HepG2 (cell line): ENCODE data around the gene SYT17. TPM values are rescaled to one million over a fixed set of nuclear protein-coding genes. Genes with fewer than 3 reads are reported as not detected.

Source experiments
- ATAC-seq: fragments of 200-7000 bp; cut with Tn5 transposase; 3 replicates; pipeline ENCODE4 v1.9.1; 2020; ENCODE audit warnings: mild to moderate bottlenecking, moderate library complexity
- BruUV-seq: library from RNA; stranded (reverse); fragments of 400-500 nt; replicated peaks from 2 replicates; lab custom pipeline; 2021; lab: Mats Ljungman, UMichigan
- CTCF ChIA-PET: fragments of 300-600 bp; formaldehyde crosslinking; extraction: SDS; loops from one replicate; lab custom pipeline; 2021; ENCODE audit warnings: low total read pairs, inconsistent platforms, low intra/inter-chr PET ratio; lab: Yijun Ruan, JAX
- POLR2A ChIA-PET: fragments of 350-600 bp; sonication (Branson Sonifier 250); formaldehyde crosslinking; loops from one replicate; lab custom pipeline; 2020; ENCODE audit warnings: antibody characterized with exemption, inconsistent platforms; lab: Yijun Ruan, JAX
- DNase-seq: peaks from one replicate; pipeline ENCODE4 v3.0.0-alpha.2; 2015; ENCODE audit warnings: low spot score
- FAIRE-seq: peaks from 3 replicates; lab custom pipeline; 2011; peaks lifted over from hg19 to GRCh38; lab: Jason Lieb, UNC
- H2AFZ ChIP-seq: one replicate; pipeline ENCODE4 v1.6.1; 2011; ENCODE audit warnings: low read length, inconsistent platforms
- H3K27ac ChIP-seq: fragments of 300-600 bp; 3 replicates; pipeline ENCODE4 v1.8.0; 2011; ENCODE audit warnings: mixed run types, mild to moderate bottlenecking, mixed read lengths, low read length, inconsistent platforms; ENCODE audit not compliant: insufficient read depth; ENCODE audit errors: extremely low read length
- H3K27me3 ChIP-seq, 2 experiments: fragments of 200-600 bp in 1 of 2; 2 replicates in 1 of 2; 3 replicates in 1 of 2; pipeline versions ENCODE4 v1.6.0 to v1.8.0; 2011; ENCODE audit warnings: low read length in 2 of 2, mild to moderate bottlenecking in 2 of 2, moderate library complexity in 2 of 2, inconsistent platforms in 1 of 2; ENCODE audit not compliant: insufficient read depth in 2 of 2, control insufficient read depth in 1 of 2
- H3K36me3 ChIP-seq, 2 experiments: fragments of 200-600 bp in 1 of 2; replicated peaks in 1 of 2; 2 replicates in 1 of 2; 3 replicates in 1 of 2; pipeline versions ENCODE4 v1.5.1 to v1.8.0; 2011; ENCODE audit warnings: low read length in 2 of 2, inconsistent platforms in 1 of 2; ENCODE audit not compliant: insufficient read depth in 2 of 2, control insufficient read depth in 1 of 2
- H3K4me1 ChIP-seq: 2 replicates; pipeline ENCODE4 v1.5.1; 2012; ENCODE audit warnings: low read length, inconsistent platforms; ENCODE audit not compliant: insufficient read depth
- H3K4me2 ChIP-seq: 2 replicates; pipeline ENCODE4 v1.6.0; 2011; ENCODE audit warnings: low read depth, low read length, inconsistent platforms
- H3K4me3 ChIP-seq, 3 experiments: fragments of 200-600 bp in 1 of 3; sonication (generic), shearing (Covaris generic) in 1 of 3; replicated peaks in 1 of 3; 2 replicates each; pipeline ENCODE4 v1.5.1; 2011 to 2016; ENCODE audit warnings: low read length in 3 of 3, inconsistent platforms in 2 of 3, low read depth in 2 of 3, mild to moderate bottlenecking in 2 of 3, control low read depth in 1 of 3, mixed read lengths in 1 of 3; ENCODE audit not compliant: insufficient read depth in 1 of 3
- H3K79me2 ChIP-seq: one replicate; pipeline ENCODE4 v1.6.1; 2011; ENCODE audit warnings: low read length, inconsistent platforms; ENCODE audit not compliant: insufficient read depth
- H3K9ac ChIP-seq: 2 replicates; pipeline ENCODE4 v1.6.0; 2011; ENCODE audit warnings: mild to moderate bottlenecking, low read depth, low read length, inconsistent platforms; ENCODE audit not compliant: insufficient read depth
- H3K9me3 ChIP-seq: 2 replicates; pipeline ENCODE4 v1.5.1; 2012; ENCODE audit warnings: mild to moderate bottlenecking, low read length
- H4K20me1 ChIP-seq: 2 replicates; pipeline ENCODE4 v1.6.0; 2011; ENCODE audit warnings: inconsistent platforms, mild to moderate bottlenecking, low read length, moderate library complexity; ENCODE audit not compliant: insufficient read depth
- CENPX ChIP-seq: sonication (generic); formaldehyde crosslinking; IDR thresholded peaks from 2 replicates; pipeline ENCODE4 v1.9.0; 2021; ENCODE audit warnings: mild to moderate bottlenecking, missing genetic modification reagents, moderate library complexity
- HDAC1 ChIP-seq: sonication (generic); formaldehyde crosslinking; IDR thresholded peaks from 2 replicates; pipeline ENCODE4 v1.5.1; 2020; ENCODE audit warnings: mild to moderate bottlenecking, missing genetic modification reagents
- HES4 ChIP-seq: sonication (generic); formaldehyde crosslinking; IDR thresholded peaks from 2 replicates; pipeline ENCODE4 v1.9.0; 2021; ENCODE audit warnings: mild to moderate bottlenecking, missing genetic modification reagents, borderline replicate concordance
- KDM2A ChIP-seq: sonication (generic); formaldehyde crosslinking; IDR thresholded peaks from 2 replicates; pipeline ENCODE4 v1.4.0; 2020; ENCODE audit warnings: low read depth, missing genetic modification reagents, borderline replicate concordance
- MAF1 ChIP-seq: sonication (generic); formaldehyde crosslinking; IDR thresholded peaks from 2 replicates; pipeline ENCODE4 v1.5.0; 2020; ENCODE audit warnings: missing genetic modification reagents, borderline replicate concordance
- NCOA1 ChIP-seq: sonication (generic); formaldehyde crosslinking; IDR thresholded peaks from 2 replicates; pipeline ENCODE4 v1.9.0; 2021; ENCODE audit warnings: missing genetic modification reagents
- PAX8 ChIP-seq: sonication (generic); formaldehyde crosslinking; IDR thresholded peaks from 2 replicates; pipeline ENCODE4 v1.8.0; 2022; ENCODE audit warnings: mild to moderate bottlenecking, missing genetic modification reagents, borderline replicate concordance
- PLRG1 ChIP-seq: fragments of 450-650 bp; conservative IDR thresholded peaks from 2 replicates; pipeline ENCODE4 v1.6.1; 2016
- RCOR2 ChIP-seq: IDR thresholded peaks from 2 replicates; pipeline ENCODE4 v1.6.1; 2016; ENCODE audit warnings: missing biosample characterization, missing genetic modification reagents
- RFX1 ChIP-seq: fragments of 450-650 bp; IDR thresholded peaks from 2 replicates; pipeline ENCODE4 v1.6.1; 2017
- SMARCC2 ChIP-seq: fragments of 450-650 bp; IDR thresholded peaks from 2 replicates; pipeline ENCODE4 v1.6.1; 2017; ENCODE audit warnings: antibody characterized with exemption, mild to moderate bottlenecking
- SYNCRIP ChIP-seq: fragments of 200-400 bp; formaldehyde crosslinking; IDR thresholded peaks from 2 replicates; pipeline ENCODE4 v1.6.1; 2018; ENCODE audit warnings: mild to moderate bottlenecking, low read depth, low read length; ENCODE audit not compliant: insufficient read depth
- ZC3H4 ChIP-seq: sonication (generic); formaldehyde crosslinking; IDR thresholded peaks from 2 replicates; pipeline ENCODE4 v1.4.0; 2020; ENCODE audit warnings: missing genetic modification reagents, borderline replicate concordance
- ZNF234 ChIP-seq: sonication (generic); formaldehyde crosslinking; conservative IDR thresholded peaks from 2 replicates; pipeline ENCODE4 v1.5.1; 2020; ENCODE audit warnings: mild to moderate bottlenecking, missing genetic modification reagents
- ZNF264 ChIP-seq: sonication (generic); formaldehyde crosslinking; IDR thresholded peaks from 2 replicates; pipeline ENCODE4 v1.4.0; 2020; ENCODE audit warnings: missing genetic modification reagents
- ZNF496 ChIP-seq: sonication (generic); formaldehyde crosslinking; IDR thresholded peaks from 2 replicates; pipeline ENCODE4 v1.8.1; 2023; ENCODE audit warnings: mild to moderate bottlenecking, moderate library complexity, missing genetic modification reagents; ENCODE audit not compliant: insufficient replicate concordance
- ZNF547 ChIP-seq: sonication (generic); formaldehyde crosslinking; IDR thresholded peaks from 2 replicates; pipeline ENCODE4 v1.5.1; 2020; ENCODE audit warnings: mild to moderate bottlenecking, missing genetic modification reagents
- ZNF761 ChIP-seq: sonication (generic); formaldehyde crosslinking; conservative IDR thresholded peaks from 2 replicates; pipeline ENCODE4 v1.4.0; 2020; ENCODE audit warnings: mild to moderate bottlenecking, missing genetic modification reagents
- ZSCAN9 ChIP-seq: IDR thresholded peaks from 2 replicates; pipeline ENCODE4 v1.6.1; 2016; ENCODE audit warnings: borderline replicate concordance
- WGBS: methylation state at CpG from one replicate; pipeline ENCODE4 v1.1.6; 2017; ENCODE audit warnings: low lambda C conversion rate; 5-methylcytosine and 5-hydroxymethylcytosine counted together
- in situ Hi-C: cut with HindIII; loops from 2 replicates; pipeline ENCODE4 v1.10.0; 2017; ENCODE audit warnings: low pct_unique_long_range_greater_than_20kb; ENCODE audit not compliant: extremely low pct_ligation_motif_present
- intact Hi-C: fragments of 100-400 bp; cut with micrococcal nuclease; formaldehyde crosslinking; loops from one replicate; pipeline ENCODE4 v1.10.0; 2022; ENCODE audit not compliant: unreplicated experiment
- polyA plus RNA-seq, 8 experiments: library from polyadenylated mRNA; depleted of rRNA in 3 of 8; stranded (reverse) in 7 of 8; unstranded in 1 of 8; fragments of >200 nt; fragmentation: Illumina TruSeq in 4 of 8; extraction: Trizol in 4 of 8; gene quantifications; 2 replicates each; pipeline versions ENCODE4 v1.2.1 to v1.2.3, GENCODE V29; 2011 to 2016; ENCODE audit warnings: low read depth in 4 of 8, missing spikeins in 1 of 8, mixed read lengths in 1 of 8; ENCODE audit not compliant: insufficient read depth in 1 of 8
- total RNA-seq, 5 experiments: library from RNA; depleted of rRNA; stranded (reverse); fragments of >200 nt; fragmentation: Illumina TruSeq; extraction: Trizol; gene quantifications; 2 replicates each; pipeline ENCODE4 v1.2.3, GENCODE V29; 2016; ENCODE audit warnings: low read depth in 1 of 5
- TF ChIP-seq, protein P1 (sequence below): sonication (generic); formaldehyde crosslinking; IDR thresholded peaks from 2 replicates; pipeline ENCODE4 v1.4.0; 2020; ENCODE audit warnings: missing genetic modification reagents
- TF ChIP-seq, protein P2 (sequence below): sonication (generic); formaldehyde crosslinking; IDR thresholded peaks from 2 replicates; pipeline ENCODE4 v1.5.0; 2020; ENCODE audit warnings: missing genetic modification reagents, mild to moderate bottlenecking, borderline replicate concordance

Gene SYT17
- total and polyA plus RNA-seq, 2 of the 13 experiments (the other 11 are each of a cell fraction or from before 2014, with no cell fraction given): 0.44 TPM; not detected in 1

DNA sequence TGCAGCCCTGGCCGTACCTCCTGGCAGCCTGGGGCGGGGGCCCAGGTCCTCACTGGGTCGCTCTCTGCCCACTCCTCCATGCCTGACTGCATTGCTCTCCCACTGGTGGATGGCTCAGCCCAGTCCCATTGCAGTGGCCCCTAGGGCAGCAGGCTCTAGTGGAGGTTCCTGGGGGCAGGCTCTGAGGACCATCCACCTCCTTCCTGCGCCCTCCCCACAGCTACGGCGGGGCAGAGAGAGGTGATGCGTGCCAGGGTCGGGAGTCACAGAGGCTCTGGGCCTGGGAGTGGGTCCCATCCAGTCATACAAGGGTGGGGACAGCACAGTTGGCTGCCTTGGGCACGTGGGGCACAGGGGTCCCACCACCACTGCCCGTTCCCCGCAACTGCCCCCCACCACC is 73.5 kb downstream of the SYT17 start (continued):
- TF ChIP-seq MAF1 (CRISPR knock-in tag): no peak
- TF ChIP-seq, protein P1, sequence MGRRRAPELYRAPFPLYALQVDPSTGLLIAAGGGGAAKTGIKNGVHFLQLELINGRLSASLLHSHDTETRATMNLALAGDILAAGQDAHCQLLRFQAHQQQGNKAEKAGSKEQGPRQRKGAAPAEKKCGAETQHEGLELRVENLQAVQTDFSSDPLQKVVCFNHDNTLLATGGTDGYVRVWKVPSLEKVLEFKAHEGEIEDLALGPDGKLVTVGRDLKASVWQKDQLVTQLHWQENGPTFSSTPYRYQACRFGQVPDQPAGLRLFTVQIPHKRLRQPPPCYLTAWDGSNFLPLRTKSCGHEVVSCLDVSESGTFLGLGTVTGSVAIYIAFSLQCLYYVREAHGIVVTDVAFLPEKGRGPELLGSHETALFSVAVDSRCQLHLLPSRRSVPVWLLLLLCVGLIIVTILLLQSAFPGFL: no peak
- no peak for TF ChIP-seq SYNCRIP
- TF ChIP-seq SMARCC2: no peak

DNA sequence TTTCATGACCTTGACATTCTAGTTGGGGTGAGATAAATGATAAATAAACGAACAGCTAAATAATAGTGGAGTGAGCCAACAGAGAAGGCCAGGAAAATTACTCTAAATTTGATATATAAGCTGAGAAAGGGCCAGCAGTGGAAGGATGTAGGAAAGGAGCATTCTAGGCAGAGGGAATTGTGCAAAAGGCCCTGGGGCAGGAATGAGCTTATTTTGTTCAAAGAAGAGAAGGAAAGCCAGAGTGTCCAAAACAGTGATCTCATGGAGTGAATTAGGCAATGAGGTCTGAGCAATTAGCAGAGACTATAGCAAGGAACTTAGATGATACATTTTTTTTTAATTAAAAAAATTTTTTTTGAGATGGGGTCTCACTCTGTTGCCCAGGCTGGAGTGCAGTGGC is 74.1 kb downstream of the SYT17 start:
- Histone ChIP-seq H3K9me3 (no peaks in the 10 kb centered on the region), H3K4me3 (no peak overlapping the region), H3K4me1 (no peaks in the 10 kb centered on the region), H2AFZ (no peak overlapping the region), H3K79me2 (no peaks in the 10 kb centered on the region), H4K20me1 (no peaks in the 10 kb centered on the region), H3K27ac (no peak overlapping the region), H3K4me2 (no peak overlapping the region), H3K9ac (no peak overlapping the region), H3K36me3 (no peaks in the 10 kb centered on the region), H3K27me3 (peaks cover 0 to 7% of the 10 kb centered on the region in 2 experiments; a peak in 1 of 5 replicates)
- POLR2A ChIA-PET: no interaction called here
- in situ Hi-C loops: no loop called here
- FAIRE-seq (no peak), ATAC-seq (no peak), DNase-seq (no peak)
- intact Hi-C loops: no loop called here
- CTCF ChIA-PET: no interaction called here
- BruUV-seq: no TSS peak
- WGBS: 0% methylated on average over 1 of the region's 1 CpG
- TF ChIP-seq KDM2A (CRISPR knock-in tag): no peak
- no peak for TF ChIP-seq PLRG1
- TF ChIP-seq ZNF496 (CRISPR knock-in tag): no peak
- TF ChIP-seq ZNF547 (CRISPR knock-in tag): no peak
- no peak for TF ChIP-seq HDAC1
- TF ChIP-seq HES4 (CRISPR knock-in tag): no peak
- TF ChIP-seq ZC3H4: no peak
- TF ChIP-seq ZNF264 (CRISPR knock-in tag): no peak
- TF ChIP-seq CENPX (CRISPR knock-in tag): no peak
- TF ChIP-seq ZNF234 (CRISPR knock-in tag): no peak
- no peak for TF ChIP-seq ZSCAN9 (CRISPR knock-in tag)
- TF ChIP-seq RFX1: no peak
- no peak for TF ChIP-seq PAX8 (CRISPR knock-in tag)
- TF ChIP-seq RCOR2: no peak
- TF ChIP-seq, protein P2, sequence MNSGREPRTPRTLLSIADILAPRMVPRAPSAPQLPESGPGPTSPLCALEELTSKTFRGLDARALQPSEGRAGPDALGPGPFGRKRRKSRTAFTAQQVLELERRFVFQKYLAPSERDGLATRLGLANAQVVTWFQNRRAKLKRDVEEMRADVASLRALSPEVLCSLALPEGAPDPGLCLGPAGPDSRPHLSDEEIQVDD (CRISPR knock-in tag): no peak
- no peak for TF ChIP-seq NCOA1
- no peak for TF ChIP-seq ZNF761 (CRISPR knock-in tag)
